GM18951 (cell line): ENCODE measurements around the gene SLC12A2.

ENCODE experiments used
- POLR2A ChIP-seq: IDR thresholded peaks from 4 replicates; pipeline ENCODE4 v1.6.1; 2011; ENCODE audit warnings: mild to moderate bottlenecking; ENCODE audit not compliant: insufficient read length, insufficient read depth; ENCODE audit errors: extremely low read depth
- in situ Hi-C: fragments of 300-500 bp; cut with MboI; formaldehyde crosslinking; loops from one replicate; pipeline ENCODE4 v1.12.0; 2022; ENCODE audit warnings: low sequenced_read_pairs, mixed read lengths, inconsistent platforms; ENCODE audit not compliant: unreplicated experiment

SLC12A2 gene

GRCh38 chr5:128081111-128081851 lies 2.3 kb upstream of the SLC12A2 start:
- in situ Hi-C loops = no loop called here

GRCh38 chr5:128082551-128083032 lies 974 bp upstream of the SLC12A2 start:
- in situ Hi-C loops = no loop called here
- TF ChIP-seq POLR2A = no peak

More at GRCh38 chr5:128081111-128081851, 2.3 kb upstream of the SLC12A2 start:
- TF ChIP-seq POLR2A = no peak

- no peak for TF ChIP-seq POLR2A
Observed at GRCh38 chr5:128083811-128084227, 253 bp downstream of the SLC12A2 start.

GRCh38 chr5:128084228-128085167 lies 932 bp downstream of the SLC12A2 start:
- in situ Hi-C loops = no loop called here
- TF ChIP-seq POLR2A = no peak

More at GRCh38 chr5:128083811-128084227, 253 bp downstream of the SLC12A2 start:
- in situ Hi-C loops = no loop called here

- TF ChIP-seq POLR2A = no peak
- in situ Hi-C loops = no loop called here
Observed at GRCh38 chr5:128085413-128085812, 1.8 kb downstream of the SLC12A2 start.

- in situ Hi-C loops = no loop called here
- no peak for TF ChIP-seq POLR2A
Observed at GRCh38 chr5:128091579-128091978, 8.0 kb downstream of the SLC12A2 start.

- no peak for TF ChIP-seq POLR2A
- in situ Hi-C loops = no loop called here
Observed at GRCh38 chr5:128092144-128092543, 8.6 kb downstream of the SLC12A2 start.

- in situ Hi-C loops = no loop called here
- TF ChIP-seq POLR2A = no peak
Observed at GRCh38 chr5:128093368-128093767, 9.8 kb downstream of the SLC12A2 start.

- in situ Hi-C loops = no loop called here
- no peak for TF ChIP-seq POLR2A
Observed at GRCh38 chr5:128097224-128097623, 13.7 kb downstream of the SLC12A2 start.

- TF ChIP-seq POLR2A = no peak
- in situ Hi-C loops = no loop called here
Observed at GRCh38 chr5:128097781-128098180, 14.2 kb downstream of the SLC12A2 start.

GRCh38 chr5:128099944-128100343 lies 16.4 kb downstream of the SLC12A2 start:
- in situ Hi-C loops = no loop called here
- TF ChIP-seq POLR2A = no peak

GRCh38 chr5:128100860-128101557 lies 17.4 kb downstream of the SLC12A2 start:
- in situ Hi-C loops = no loop called here
- TF ChIP-seq POLR2A = no peak

- in situ Hi-C loops = no loop called here
- TF ChIP-seq POLR2A = no peak
Observed at GRCh38 chr5:128101676-128102075, 18.1 kb downstream of the SLC12A2 start.
